ENCODE measurements around the gene SLC8A1.

Gene SLC8A1

DNA sequence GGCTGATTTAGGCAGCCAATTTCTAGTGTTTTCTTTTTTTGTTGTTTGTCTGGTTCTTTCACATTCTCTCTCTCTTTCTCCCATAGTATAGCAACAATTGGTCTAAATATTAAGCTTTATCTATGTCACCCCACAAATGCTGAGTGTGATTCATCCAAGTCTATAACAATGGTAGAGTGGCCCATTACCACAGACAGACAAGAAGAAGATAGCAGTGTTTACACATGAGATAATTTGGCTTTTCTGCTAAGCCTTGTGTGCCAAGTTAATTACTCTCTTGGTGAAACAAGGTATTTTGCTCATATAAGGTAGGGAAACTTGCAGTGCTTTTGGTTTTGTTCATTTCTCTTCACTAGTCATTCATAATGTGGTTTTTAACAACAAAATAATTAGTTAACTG lies 166.5 kb downstream of the SLC8A1 start:
- no peak overlapping the region for H3K18ac ChIP-seq (ENCODE audit: low read length)
- no peak overlapping the region for H3K14ac ChIP-seq (ENCODE audit: low read length)
- H3K27ac ChIP-seq (ENCODE audit: low read depth, low read length): no peak overlapping the region
- H3K4me3 ChIP-seq (ENCODE audit: low read depth, low read length): no peak overlapping the region
- H3K4me1 ChIP-seq (ENCODE audit: control insufficient read depth in 1 of 2, insufficient read depth in 2 of 2, low read length in 2 of 2): peaks cover 9 to 16% of the 10 kb centered on the region in 2 experiments
- no peak overlapping the region for H3K4ac ChIP-seq (ENCODE audit: low read depth, low read length)
- peaks cover 7% of the 10 kb centered on the region for H3K79me1 ChIP-seq (ENCODE audit: low read length)
- H3K27me3 ChIP-seq (ENCODE audit: insufficient read depth, low read length): no peaks in the 10 kb centered on the region
- H2AFZ ChIP-seq (ENCODE audit: insufficient read depth, low read length, poor library complexity): no peak overlapping the region
- no peak for DNase-seq
- H3K9ac ChIP-seq (ENCODE audit: low read length): no peak overlapping the region
- no peaks in the 10 kb centered on the region for H3K79me2 ChIP-seq (ENCODE audit: control insufficient read depth, insufficient read depth, low read length, poor library complexity)
- no peak overlapping the region for H3K4me2 ChIP-seq (ENCODE audit: low read length)
- no peaks in the 10 kb centered on the region for H3K36me3 ChIP-seq (ENCODE audit: control insufficient read depth in 1 of 2, insufficient read depth in 2 of 2, low read length in 2 of 2)
- no peak overlapping the region for H2AK5ac ChIP-seq (ENCODE audit: low read length)
- no peak overlapping the region for H2BK120ac ChIP-seq (ENCODE audit: insufficient read depth, low read length, poor library complexity)
- no peaks in the 10 kb centered on the region for H3K9me3 ChIP-seq (ENCODE audit: insufficient read depth, low read depth, low read length)
- H4K12ac ChIP-seq (ENCODE audit: low read depth, low read length): no peak overlapping the region
- H3K23ac ChIP-seq (ENCODE audit: low read length): no peak overlapping the region
- H4K91ac ChIP-seq (ENCODE audit: low read depth, low read length): no peak overlapping the region
- no peak overlapping the region for H2BK5ac ChIP-seq (ENCODE audit: low read depth, low read length, poor library complexity)
- no peak overlapping the region for H2BK12ac ChIP-seq (ENCODE audit: low read length)
- no peak overlapping the region for H4K8ac ChIP-seq (ENCODE audit: low read depth, low read length)

DNA sequence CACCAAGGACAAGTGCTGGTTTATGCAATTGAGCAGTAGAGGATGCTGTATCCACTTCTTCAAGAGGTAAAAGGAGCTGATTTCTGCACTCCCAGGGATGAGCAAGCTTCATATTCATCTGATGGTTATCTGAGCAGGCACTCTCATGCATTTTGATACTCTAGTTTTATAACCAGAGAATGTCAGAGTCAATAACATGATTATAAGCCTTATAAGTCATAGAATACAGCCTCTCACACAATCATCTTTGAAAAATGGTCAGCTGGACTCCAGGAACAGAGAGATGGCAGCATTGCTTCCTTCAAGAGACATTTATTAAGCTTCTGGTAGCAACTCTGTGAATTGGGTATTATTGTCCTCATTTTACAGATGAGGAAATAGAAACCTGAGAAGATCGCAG lies 167.1 kb downstream of the SLC8A1 start:
- H3K18ac ChIP-seq (ENCODE audit: low read length): no peak overlapping the region
- DNase-seq: no peak

DNA sequence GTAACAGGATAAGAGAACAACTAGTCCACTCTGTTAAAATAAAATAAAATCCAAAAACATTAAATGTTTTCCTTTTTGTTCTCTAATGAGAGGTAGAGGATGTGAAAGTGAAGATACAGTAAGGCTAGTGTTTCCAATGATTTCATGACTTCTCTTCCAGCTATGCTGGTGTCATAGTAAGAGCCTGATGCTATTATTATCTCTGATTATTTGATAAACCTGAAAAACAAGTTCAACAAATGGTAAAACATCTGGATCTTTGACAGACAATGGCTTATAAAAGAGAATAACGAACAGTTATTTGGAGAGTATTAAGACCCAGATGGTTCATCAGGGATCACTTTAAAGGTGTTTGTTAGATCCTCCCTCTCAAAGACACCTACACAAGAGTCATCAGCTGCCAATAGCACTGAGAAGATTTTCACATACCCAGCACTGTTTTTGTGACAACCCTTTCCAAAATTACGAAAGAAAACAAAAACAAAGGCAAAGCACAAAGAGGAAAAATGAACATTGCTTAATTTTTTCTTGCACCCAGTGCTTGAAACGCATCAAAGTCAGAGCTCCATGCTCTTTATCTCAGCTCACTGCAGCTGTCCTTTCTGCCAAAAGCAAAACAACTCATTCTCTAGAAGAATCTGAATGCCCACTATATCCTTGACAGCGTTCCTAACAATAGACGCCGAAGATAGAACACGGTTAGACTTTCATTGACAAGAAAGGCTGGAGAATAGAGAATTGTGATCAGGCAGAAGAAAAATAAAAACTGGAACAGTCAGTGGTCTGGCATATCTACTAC lies 168.6 kb downstream of the SLC8A1 start:
- no peak overlapping the region for H3K23ac ChIP-seq (ENCODE audit: low read length)
- peaks cover 10% of the 10 kb centered on the region for H3K79me1 ChIP-seq (ENCODE audit: low read length)
- no peak overlapping the region for H3K9ac ChIP-seq (ENCODE audit: low read length)
- no peak overlapping the region for H2BK12ac ChIP-seq (ENCODE audit: low read length)
- H3K4me3 ChIP-seq (ENCODE audit: low read depth, low read length): no peak overlapping the region
- H4K8ac ChIP-seq (ENCODE audit: low read depth, low read length): no peak overlapping the region
- H3K36me3 ChIP-seq (ENCODE audit: control insufficient read depth in 1 of 2, insufficient read depth in 2 of 2, low read length in 2 of 2): no peaks in the 10 kb centered on the region
- no CpG with 5 or more reads among the region's 7 CpGs for WGBS (ENCODE audit: extremely low coverage, insufficient coverage, insufficient read length)
- no peak overlapping the region for H3K4ac ChIP-seq (ENCODE audit: low read depth, low read length)
- no peak overlapping the region for H2BK5ac ChIP-seq (ENCODE audit: low read depth, low read length, poor library complexity)
- H3K4me2 ChIP-seq (ENCODE audit: low read length): no peak overlapping the region
- H3K27ac ChIP-seq (ENCODE audit: low read depth, low read length): peak overlapping the region; percentile 6
- no peaks in the 10 kb centered on the region for H3K9me3 ChIP-seq (ENCODE audit: insufficient read depth, low read depth, low read length)
- no peak overlapping the region for H3K14ac ChIP-seq (ENCODE audit: low read length)
- DNase-seq: peak; percentile 8 to 76
- H3K79me2 ChIP-seq (ENCODE audit: control insufficient read depth, insufficient read depth, low read length, poor library complexity): no peaks in the 10 kb centered on the region
- H3K4me1 ChIP-seq (ENCODE audit: control insufficient read depth in 1 of 2, insufficient read depth in 2 of 2, low read length in 2 of 2): peaks cover 9 to 16% of the 10 kb centered on the region in 2 experiments
- H4K12ac ChIP-seq (ENCODE audit: low read depth, low read length): no peak overlapping the region
- H3K18ac ChIP-seq (ENCODE audit: low read length): no peak overlapping the region
- H2AFZ ChIP-seq (ENCODE audit: insufficient read depth, low read length, poor library complexity): no peak overlapping the region
- no peaks in the 10 kb centered on the region for H3K27me3 ChIP-seq (ENCODE audit: insufficient read depth, low read length)
- H2BK120ac ChIP-seq (ENCODE audit: insufficient read depth, low read length, poor library complexity): no peak overlapping the region
- no peak overlapping the region for H4K91ac ChIP-seq (ENCODE audit: low read depth, low read length)
- no peak overlapping the region for H2AK5ac ChIP-seq (ENCODE audit: low read length)

More for the DNA sequence above, 167.1 kb downstream of the SLC8A1 start:
- no CpG with 5 or more reads among the region's 1 CpG for WGBS (ENCODE audit: extremely low coverage, insufficient coverage, insufficient read length)
- Histone ChIP-seq H3K27ac (ENCODE audit: low read depth, low read length) (no peak overlapping the region), H3K23ac (ENCODE audit: low read length) (no peak overlapping the region), H3K36me3 (ENCODE audit: control insufficient read depth in 1 of 2, insufficient read depth in 2 of 2, low read length in 2 of 2) (no peaks in the 10 kb centered on the region), H2BK120ac (ENCODE audit: insufficient read depth, low read length, poor library complexity) (no peak overlapping the region), H3K79me2 (ENCODE audit: control insufficient read depth, insufficient read depth, low read length, poor library complexity) (no peaks in the 10 kb centered on the region), H4K12ac (ENCODE audit: low read depth, low read length) (no peak overlapping the region), H3K4me1 (ENCODE audit: control insufficient read depth in 1 of 2, insufficient read depth in 2 of 2, low read length in 2 of 2) (peaks cover 9 to 16% of the 10 kb centered on the region in 2 experiments), H2AK5ac (ENCODE audit: low read length) (no peak overlapping the region), H2AFZ (ENCODE audit: insufficient read depth, low read length, poor library complexity) (no peak overlapping the region), H3K4ac (ENCODE audit: low read depth, low read length) (no peak overlapping the region), H3K27me3 (ENCODE audit: insufficient read depth, low read length) (no peaks in the 10 kb centered on the region), H3K79me1 (ENCODE audit: low read length) (peaks cover 7% of the 10 kb centered on the region), H2BK5ac (ENCODE audit: low read depth, low read length, poor library complexity) (no peak overlapping the region), H3K4me2 (ENCODE audit: low read length) (no peak overlapping the region), H2BK12ac (ENCODE audit: low read length) (no peak overlapping the region), H3K9me3 (ENCODE audit: insufficient read depth, low read depth, low read length) (no peaks in the 10 kb centered on the region), H4K8ac (ENCODE audit: low read depth, low read length) (no peak overlapping the region), H4K91ac (ENCODE audit: low read depth, low read length) (no peak overlapping the region), H3K14ac (ENCODE audit: low read length) (no peak overlapping the region), H3K4me3 (ENCODE audit: low read depth, low read length) (no peak overlapping the region), H3K9ac (ENCODE audit: low read length) (no peak overlapping the region)

DNA sequence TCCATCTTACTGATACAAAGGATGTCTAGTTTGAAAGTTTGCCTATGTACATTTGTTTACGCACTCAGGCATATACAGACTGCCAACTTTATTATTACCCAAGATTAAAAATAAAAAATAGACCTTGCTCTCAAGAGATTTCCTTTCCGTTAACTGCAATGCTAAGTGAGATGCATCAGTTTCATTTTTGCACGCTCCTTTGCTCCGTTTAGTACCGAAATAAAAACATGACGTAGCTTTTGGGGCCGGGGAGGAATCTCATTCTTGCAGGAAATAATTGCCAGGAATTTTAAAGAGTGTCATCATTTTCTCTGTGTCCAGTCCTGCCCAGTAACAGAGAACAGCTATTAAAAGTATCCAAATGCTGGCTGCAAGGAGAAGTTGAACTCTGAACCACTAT lies 169.5 kb downstream of the SLC8A1 start:
- no peak overlapping the region for H3K9ac ChIP-seq (ENCODE audit: low read length)
- H3K4me3 ChIP-seq (ENCODE audit: low read depth, low read length): no peak overlapping the region
- peaks cover 10% of the 10 kb centered on the region for H3K79me1 ChIP-seq (ENCODE audit: low read length)
- DNase-seq: peak; percentile 30 to 46
- H3K18ac ChIP-seq (ENCODE audit: low read length): no peak overlapping the region
- H2AFZ ChIP-seq (ENCODE audit: insufficient read depth, low read length, poor library complexity): no peak overlapping the region
- no peak overlapping the region for H2AK5ac ChIP-seq (ENCODE audit: low read length)
- no peak overlapping the region for H2BK120ac ChIP-seq (ENCODE audit: insufficient read depth, low read length, poor library complexity)
- H4K12ac ChIP-seq (ENCODE audit: low read depth, low read length): no peak overlapping the region
- H3K27me3 ChIP-seq (ENCODE audit: insufficient read depth, low read length): no peaks in the 10 kb centered on the region
- H3K4me1 ChIP-seq (ENCODE audit: control insufficient read depth in 1 of 2, insufficient read depth in 2 of 2, low read length in 2 of 2): peaks cover 4 to 12% of the 10 kb centered on the region in 2 experiments
- H3K79me2 ChIP-seq (ENCODE audit: control insufficient read depth, insufficient read depth, low read length, poor library complexity): no peaks in the 10 kb centered on the region
- peak overlapping the region; percentile 31 for H3K4me2 ChIP-seq (ENCODE audit: low read length)
- H4K8ac ChIP-seq (ENCODE audit: low read depth, low read length): no peak overlapping the region
- H3K27ac ChIP-seq (ENCODE audit: low read depth, low read length): peak overlapping the region; percentile 51
- no peaks in the 10 kb centered on the region for H3K9me3 ChIP-seq (ENCODE audit: insufficient read depth, low read depth, low read length)
- H4K91ac ChIP-seq (ENCODE audit: low read depth, low read length): no peak overlapping the region
- H3K23ac ChIP-seq (ENCODE audit: low read length): no peak overlapping the region
- no peaks in the 10 kb centered on the region for H3K36me3 ChIP-seq (ENCODE audit: control insufficient read depth in 1 of 2, insufficient read depth in 2 of 2, low read length in 2 of 2)
- H3K14ac ChIP-seq (ENCODE audit: low read length): no peak overlapping the region
- H3K4ac ChIP-seq (ENCODE audit: low read depth, low read length): no peak overlapping the region
- H2BK12ac ChIP-seq (ENCODE audit: low read length): peak overlapping the region; percentile 63
- no peak overlapping the region for H2BK5ac ChIP-seq (ENCODE audit: low read depth, low read length, poor library complexity)
- no CpG with 5 or more reads among the region's 7 CpGs for WGBS (ENCODE audit: extremely low coverage, insufficient coverage, insufficient read length)
